A549 (cell line): Measurements from ENCODE around the gene HIPK1. TPM values are rescaled to one million over a fixed set of nuclear protein-coding genes. Genes with fewer than 3 reads are reported as not detected.

Experiments
- ATAC-seq, 2 experiments: fragments of 200-7000 bp in 1 of 2; fragments of >200 bp in 1 of 2; cut with Nextera tagmentation in 1 of 2; cut with Tn5 transposase in 1 of 2; 3 replicates each; pipeline versions ENCODE4 v1.8.0 to v1.9.1; 2018 to 2020; ENCODE audit warnings: mild to moderate bottlenecking in 1 of 2, moderate library complexity in 1 of 2
- CTCF ChIA-PET: fragments of 300-600 bp; sonication (Branson Sonifier 250); formaldehyde crosslinking; extraction: SDS; loops from one replicate; lab custom pipeline; 2021; ENCODE audit warnings: antibody characterized with exemption, inconsistent platforms; lab: Yijun Ruan, JAX
- POLR2A ChIA-PET: fragments of 350-600 bp; formaldehyde crosslinking; extraction: SDS; loops from one replicate; lab custom pipeline; 2021; ENCODE audit warnings: antibody characterized with exemption, inconsistent platforms; lab: Yijun Ruan, JAX
- DNase-seq, 2 experiments: peaks; one replicate each; pipeline versions ENCODE4 v3.0.0 to v3.0.0-alpha.2; 2011 to 2016; ENCODE audit warnings: low read depth in 1 of 2, low spot score in 1 of 2
- FAIRE-seq: peaks from 2 replicates; lab custom pipeline; 2011; peaks lifted over from hg19 to GRCh38; lab: Jason Lieb, UNC
- H3K27ac ChIP-seq, 2 experiments: fragments of >200 bp; sonication (Bioruptor Twin); formaldehyde crosslinking; 3 replicates each; pipeline ENCODE4 v1.5.1; 2016 to 2017
- H3K4me1 ChIP-seq: fragments of >200 bp; sonication (Bioruptor Twin); formaldehyde crosslinking; 3 replicates; pipeline ENCODE4 v1.6.1; 2016
- H3K4me2 ChIP-seq: fragments of >200 bp; sonication (Bioruptor Twin); formaldehyde crosslinking; 3 replicates; pipeline ENCODE4 v1.6.1; 2016
- H3K4me3 ChIP-seq: fragments of >200 bp; sonication (Bioruptor Twin); formaldehyde crosslinking; 3 replicates; pipeline ENCODE4 v1.5.1; 2016
- H3K9me3 ChIP-seq: fragments of >200 bp; sonication (Bioruptor Twin); formaldehyde crosslinking; 3 replicates; pipeline ENCODE4 v1.6.1; 2016
- BHLHE40 ChIP-seq: IDR thresholded peaks from 2 replicates; pipeline ENCODE4 v1.6.1; 2012; ENCODE audit warnings: low read depth, low read length, inconsistent platforms
- E2F6 ChIP-seq: IDR thresholded peaks from 2 replicates; pipeline ENCODE4 v1.6.1; 2012; ENCODE audit warnings: low read depth, borderline replicate concordance
- ELK1 ChIP-seq: fragments of 150-350 bp; IDR thresholded peaks from 2 replicates; pipeline ENCODE4 v1.6.1; 2014; ENCODE audit warnings: low read depth, mild to moderate bottlenecking, low read length
- FOSL2 ChIP-seq, 2 experiments: fragments of 450-650 bp in 1 of 2; fragments of >200 bp in 1 of 2; sonication (Bioruptor Twin) in 1 of 2; formaldehyde crosslinking; IDR thresholded peaks; 2 replicates each; pipeline versions ENCODE4 v1.5.0 to v1.6.1; 2016 to 2020; ENCODE audit warnings: mild to moderate bottlenecking in 1 of 2, moderate library complexity in 1 of 2
- HDAC2 ChIP-seq: fragments of 200-600 bp; sonication (generic); IDR thresholded peaks from 2 replicates; pipeline ENCODE4 v1.6.1; 2016
- HES2 ChIP-seq: fragments of >200 bp; sonication (Bioruptor Twin); formaldehyde crosslinking; IDR thresholded peaks from 2 replicates; pipeline ENCODE4 v1.6.1; 2016
- HEYL ChIP-seq: fragments of 250-450 bp; sonication (Bioruptor Pico); IDR thresholded peaks from 2 replicates; pipeline ENCODE4 v1.8.0; 2021; ENCODE audit warnings: mild to moderate bottlenecking, moderate library complexity
- HMGXB4 ChIP-seq: fragments of 250-450 bp; sonication (Bioruptor Pico); IDR thresholded peaks from 2 replicates; pipeline ENCODE4 v1.5.0; 2021; ENCODE audit warnings: mild to moderate bottlenecking, moderate library complexity, borderline replicate concordance
- HOXB5 ChIP-seq: fragments of 250-450 bp; sonication (Bioruptor Pico); IDR thresholded peaks from 2 replicates; pipeline ENCODE4 v1.5.0; 2020; ENCODE audit warnings: mild to moderate bottlenecking, moderate library complexity
- KDM1A ChIP-seq: fragments of 200-600 bp; sonication (generic); IDR thresholded peaks from 2 replicates; pipeline ENCODE4 v1.6.1; 2016; ENCODE audit warnings: low read depth, mild to moderate bottlenecking
- KDM5A ChIP-seq: fragments of 200-600 bp; sonication (generic); IDR thresholded peaks from 2 replicates; pipeline ENCODE4 v1.6.1; 2016; ENCODE audit warnings: antibody characterized with exemption, mild to moderate bottlenecking
- MAFK ChIP-seq: fragments of 450-650 bp; IDR thresholded peaks from 2 replicates; pipeline ENCODE4 v1.6.1; 2014; ENCODE audit not compliant: partially characterized antibody
- MYC ChIP-seq: IDR thresholded peaks from 2 replicates; pipeline ENCODE4 v1.6.1; 2012; ENCODE audit warnings: mild to moderate bottlenecking, inconsistent platforms, low read length, improper control_type of control experiment, borderline replicate concordance
- PBX3 ChIP-seq: IDR thresholded peaks from 2 replicates; pipeline ENCODE4 v1.6.1; 2012
- RARB ChIP-seq: fragments of 250-450 bp; sonication (Bioruptor Pico); IDR thresholded peaks from 2 replicates; pipeline ENCODE4 v1.8.0; 2021; ENCODE audit warnings: mild to moderate bottlenecking, moderate library complexity
- RCOR1 ChIP-seq: fragments of 150-350 bp; IDR thresholded peaks from 2 replicates; pipeline ENCODE4 v1.6.1; 2014; ENCODE audit warnings: antibody characterized with exemption, low read length, low read depth
- TFCP2L1 ChIP-seq: fragments of 250-450 bp; sonication (Bioruptor Pico); IDR thresholded peaks from 2 replicates; pipeline ENCODE4 v1.5.0; 2021; ENCODE audit warnings: mild to moderate bottlenecking
- USF2 ChIP-seq: fragments of 450-650 bp; IDR thresholded peaks from 2 replicates; pipeline ENCODE4 v1.6.1; 2014; ENCODE audit warnings: antibody characterized with exemption
- WGBS: methylation state at CpG from one replicate; pipeline ENCODE4 v1.1.6; 2017; ENCODE audit errors: missing lambda C conversion rate; 5-methylcytosine and 5-hydroxymethylcytosine counted together
- polyA plus RNA-seq, 4 experiments: library from polyadenylated mRNA; depleted of rRNA in 3 of 4; stranded (reverse); fragments of >200 nt; fragmentation: RNase III in 1 of 4; extraction: RNeasy Plus Mini Kit Qiagen cat#74134 plus additional on column Dnase treatment in 1 of 4; gene quantifications; 2 replicates in 3 of 4; 3 replicates in 1 of 4; pipeline ENCODE4 v1.2.3, GENCODE V29; 2011 to 2017

Gene HIPK1
- polyA plus RNA-seq, 2 of the 4 experiments (the other 2 are of a cell fraction): 11.3 to 27.4 TPM

- ChIA-PET POLR2A (interaction anchor here (3.5 kb wide), 1 partner anchor 25 kb away, joined by 32 read pairs; the partner anchor contains the start of gene HIPK1), CTCF (interaction anchor here (0.7 to 3.0 kb wide), 5 partner anchors 12 to 146 kb away, joined by 3 to 9 read pairs (median 5); partner anchors contain the start of genes HIPK1 and PHTF1)
- peaks cover 9% of the 10 kb centered on the region; the same call in 1 of the 3 replicates for H3K4me1 ChIP-seq
- peak overlapping the region; percentile 84 for H3K4me2 ChIP-seq
- no peak for FAIRE-seq
- DNase-seq: no peak
- WGBS: 0% methylated on average over 7 of the region's 17 CpGs
- H3K9me3 ChIP-seq: no peaks in the 10 kb centered on the region
- peak overlapping the region; percentile 77 to 92 for H3K27ac ChIP-seq
- peak; percentile 35 to 36 for ATAC-seq
- peak overlapping the region; percentile 77 for H3K4me3 ChIP-seq
- no peak for TF ChIP-seq MAFK
- no peak for TF ChIP-seq KDM1A
- TF ChIP-seq KDM5A: 0 out of 2 replicates have a peak, but pooled peaks have one; percentile 36
Observed at GRCh38 chr1:113905435-113905861, 23.7 kb upstream of the HIPK1 start.

- 91% methylated on average over 4 of the region's 6 CpGs for WGBS
- no peak for FAIRE-seq
- CTCF ChIA-PET: interaction anchor here (0.9 kb wide), 1 partner anchor 9 kb away, joined by 3 read pairs; no protein-coding TSS in a partner anchor
- no peaks in the 10 kb centered on the region for H3K4me1 ChIP-seq
- POLR2A ChIA-PET: no interaction called here
- no peak for ATAC-seq
- no peaks in the 10 kb centered on the region for H3K9me3 ChIP-seq
- H3K4me3 ChIP-seq: no peak overlapping the region
- no peak overlapping the region for H3K27ac ChIP-seq
- H3K4me2 ChIP-seq: no peak overlapping the region
- DNase-seq: no peak
- TF ChIP-seq PBX3 (no peak), HDAC2 (no peak), RCOR1 (no peak), HMGXB4 (no peak), TFCP2L1 (CRISPR knock-in tag) (no peak), HOXB5 (CRISPR knock-in tag) (no peak), USF2 (no peak), FOSL2 (IDR thresholded peaks at IDR 0.05) (no peak), FOSL2 (CRISPR knock-in tag; IDR thresholded peaks at IDR 0.05) (no peak), ELK1 (no peak), BHLHE40 (no peak), HES2 (no peak), MAFK (no peak), HEYL (no peak)
- TF ChIP-seq, all 56 proteins: peak for 0
Observed at GRCh38 chr1:113912594-113913311, 16.4 kb upstream of the HIPK1 start.

GRCh38 chr1:113913312-113913668, 15.8 kb upstream of the HIPK1 start:
- Histone ChIP-seq H3K4me1 (no peaks in the 10 kb centered on the region), H3K27ac (no peak overlapping the region), H3K4me2 (no peak overlapping the region), H3K4me3 (no peak overlapping the region), H3K9me3 (no peaks in the 10 kb centered on the region)
- WGBS: 64% methylated on average over 3 of the region's 3 CpGs
- ATAC-seq (no peak), DNase-seq (no peak), FAIRE-seq (no peak)
- POLR2A ChIA-PET: no interaction called here
- no peak for TF ChIP-seq RARB (CRISPR knock-in tag)
- no peak for TF ChIP-seq E2F6
- TF ChIP-seq MYC: no peak
- no peak for TF ChIP-seq TFCP2L1 (CRISPR knock-in tag)
- CTCF ChIA-PET: interaction anchor here (0.9 kb wide), 1 partner anchor 9 kb away, joined by 3 read pairs; no protein-coding TSS in a partner anchor
